SK-N-SH (cell line): ENCODE measurements around the gene ADAMTSL5. TPM values are rescaled to one million over a fixed set of nuclear protein-coding genes. Genes with fewer than 3 reads are reported as not detected.

Source experiments
- CTCF ChIA-PET: fragments of 300-600, 350-600 bp; formaldehyde crosslinking; extraction: SDS; loops from one replicate; lab custom pipeline; 2021; lab: Yijun Ruan, JAX
- POLR2A ChIA-PET: fragments of 350-600 bp; sonication (Branson Sonifier 250); formaldehyde crosslinking; extraction: SDS; loops from one replicate; lab custom pipeline; 2020; ENCODE audit warnings: antibody characterized with exemption, inconsistent platforms; lab: Yijun Ruan, JAX
- DNase-seq: peaks from one replicate; pipeline ENCODE4 v3.0.0; 2012
- H2AFZ ChIP-seq: fragments of 200-600 bp; sonication (generic); 2 replicates; pipeline ENCODE4 v1.8.1; 2016; ENCODE audit warnings: antibody characterized with exemption, mild to moderate bottlenecking, low read depth
- H3F3A ChIP-seq: fragments of 200-600 bp; sonication (generic); replicated peaks from 2 replicates; pipeline ENCODE3; 2016; ENCODE audit warnings: antibody characterized with exemption, mild to moderate bottlenecking; ENCODE audit not compliant: insufficient read depth
- H3K27ac ChIP-seq, 2 experiments: fragments of 200-500 bp in 1 of 2; fragments of 200-600 bp in 1 of 2; sonication (Bioruptor generic) in 1 of 2; sonication (generic), shearing (Covaris generic) in 1 of 2; 2 replicates each; pipeline versions ENCODE4 v1.5.1 to v1.6.1; 2014 to 2016; ENCODE audit warnings: low read depth in 2 of 2, inconsistent platforms in 1 of 2, low read length in 1 of 2, mild to moderate bottlenecking in 1 of 2, mixed read lengths in 1 of 2
- H3K27me3 ChIP-seq: fragments of 200-600 bp; sonication (generic), shearing (Covaris generic); 2 replicates; pipeline ENCODE4 v1.6.1; 2016; ENCODE audit warnings: mixed run types; ENCODE audit not compliant: insufficient read depth
- H3K36me3 ChIP-seq, 2 experiments: fragments of 200-500 bp in 1 of 2; fragments of 200-600 bp in 1 of 2; sonication (Bioruptor generic) in 1 of 2; sonication (generic) in 1 of 2; replicated peaks in 1 of 2; 2 replicates each; pipeline versions ENCODE3 to v1.5.1; 2014 to 2016; ENCODE audit warnings: low read length in 1 of 2, mild to moderate bottlenecking in 1 of 2; ENCODE audit not compliant: insufficient read depth in 2 of 2, control insufficient read depth in 1 of 2
- H3K4me1 ChIP-seq, 2 experiments: fragments of 200-500 bp in 1 of 2; fragments of 200-600 bp in 1 of 2; sonication (Bioruptor generic) in 1 of 2; sonication (generic), shearing (Covaris generic) in 1 of 2; 2 replicates each; pipeline versions ENCODE4 v1.5.1 to v1.6.1; 2014 to 2016; ENCODE audit warnings: low read depth in 1 of 2, low read length in 1 of 2, mixed run types in 1 of 2; ENCODE audit not compliant: insufficient read depth in 2 of 2, control insufficient read depth in 1 of 2
- H3K4me2 ChIP-seq: fragments of 200-600 bp; sonication (generic), shearing (Covaris generic); 2 replicates; pipeline ENCODE4 v1.6.1; 2017; ENCODE audit warnings: mixed run types
- H3K4me3 ChIP-seq, 2 experiments: fragments of 200-500 bp in 1 of 2; fragments of 200-600 bp in 1 of 2; sonication (Bioruptor generic) in 1 of 2; sonication (generic), shearing (Covaris generic) in 1 of 2; 2 replicates each; pipeline versions ENCODE4 v1.5.1 to v1.8.1; 2014 to 2016; ENCODE audit warnings: low read depth in 2 of 2, inconsistent platforms in 1 of 2, low read length in 1 of 2, mild to moderate bottlenecking in 1 of 2, mixed read lengths in 1 of 2, moderate library complexity in 1 of 2
- H3K79me2 ChIP-seq: fragments of 200-600 bp; sonication (generic); 2 replicates; pipeline ENCODE4 v1.8.1; 2017; ENCODE audit warnings: mild to moderate bottlenecking; ENCODE audit not compliant: insufficient read depth
- H3K9ac ChIP-seq: fragments of 200-600 bp; sonication (generic); 2 replicates; pipeline ENCODE4 v1.6.1; 2017; ENCODE audit warnings: mixed run types
- H3K9me2 ChIP-seq: fragments of 200-600 bp; sonication (generic); 2 replicates; pipeline ENCODE4 v1.6.1; 2017; ENCODE audit warnings: mixed run types
- H3K9me3 ChIP-seq: fragments of 200-600 bp; sonication (generic); 2 replicates; pipeline ENCODE4 v1.6.1; 2017; ENCODE audit warnings: mixed run types, mild to moderate bottlenecking, moderate library complexity
- H4K20me1 ChIP-seq: fragments of 200-600 bp; sonication (generic); 2 replicates; pipeline ENCODE4 v1.6.1; 2017; ENCODE audit warnings: mild to moderate bottlenecking, mixed run types; ENCODE audit not compliant: insufficient read depth
- ELF1 ChIP-seq: IDR thresholded peaks from 2 replicates; pipeline ENCODE4 v1.4.0; 2012
- EP300 ChIP-seq, 2 experiments: IDR thresholded peaks; 2 replicates each; pipeline versions ENCODE4 v1.4.0 to v1.6.1; 2012; ENCODE audit warnings: borderline replicate concordance in 1 of 2, low read depth in 1 of 2, low read length in 1 of 2
- IRF3 ChIP-seq: fragments of 150-350 bp; IDR thresholded peaks from 2 replicates; pipeline ENCODE4 v1.6.1; 2016; ENCODE audit warnings: mild to moderate bottlenecking, low read depth, low read length
- MAX ChIP-seq: IDR thresholded peaks from 2 replicates; pipeline ENCODE4 v1.4.0; 2012; ENCODE audit warnings: low read depth
- POLR2AphosphoS5 ChIP-seq: IDR thresholded peaks from 2 replicates; pipeline ENCODE4 v1.6.1; 2012; ENCODE audit warnings: low read depth, low read length
- RAD21 ChIP-seq: IDR thresholded peaks from 2 replicates; pipeline ENCODE4 v1.6.1; 2012; ENCODE audit warnings: mild to moderate bottlenecking, low read length
- RCOR1 ChIP-seq: fragments of 150-350 bp; IDR thresholded peaks from 2 replicates; pipeline ENCODE4 v1.6.1; 2017; ENCODE audit warnings: antibody characterized with exemption, low read length
- YY1 ChIP-seq: IDR thresholded peaks from 2 replicates; pipeline ENCODE4 v1.4.0; 2012; ENCODE audit warnings: low read depth, mild to moderate bottlenecking
- ZBTB33 ChIP-seq: IDR thresholded peaks from 2 replicates; pipeline ENCODE4 v1.4.0; 2012; ENCODE audit warnings: low read depth, borderline replicate concordance
- WGBS: methylation state at CpG from one replicate; pipeline ENCODE4 v1.1.6; 2017; ENCODE audit warnings: low lambda C conversion rate; 5-methylcytosine and 5-hydroxymethylcytosine counted together
- polyA plus RNA-seq, 3 experiments: library from polyadenylated mRNA; depleted of rRNA; stranded (reverse); fragments of >200 nt; gene quantifications; 2 replicates each; pipeline ENCODE4 v1.2.3, GENCODE V29; 2012
- TF ChIP-seq, protein P1 (sequence below): IDR thresholded peaks from 2 replicates; pipeline ENCODE4 v1.4.0; 2012; ENCODE audit warnings: low read depth, borderline replicate concordance

The ADAMTSL5 gene
- polyA plus RNA-seq, 1 of the 3 experiments (the other 2 are of a cell fraction), result 5.7 TPM

DNA sequence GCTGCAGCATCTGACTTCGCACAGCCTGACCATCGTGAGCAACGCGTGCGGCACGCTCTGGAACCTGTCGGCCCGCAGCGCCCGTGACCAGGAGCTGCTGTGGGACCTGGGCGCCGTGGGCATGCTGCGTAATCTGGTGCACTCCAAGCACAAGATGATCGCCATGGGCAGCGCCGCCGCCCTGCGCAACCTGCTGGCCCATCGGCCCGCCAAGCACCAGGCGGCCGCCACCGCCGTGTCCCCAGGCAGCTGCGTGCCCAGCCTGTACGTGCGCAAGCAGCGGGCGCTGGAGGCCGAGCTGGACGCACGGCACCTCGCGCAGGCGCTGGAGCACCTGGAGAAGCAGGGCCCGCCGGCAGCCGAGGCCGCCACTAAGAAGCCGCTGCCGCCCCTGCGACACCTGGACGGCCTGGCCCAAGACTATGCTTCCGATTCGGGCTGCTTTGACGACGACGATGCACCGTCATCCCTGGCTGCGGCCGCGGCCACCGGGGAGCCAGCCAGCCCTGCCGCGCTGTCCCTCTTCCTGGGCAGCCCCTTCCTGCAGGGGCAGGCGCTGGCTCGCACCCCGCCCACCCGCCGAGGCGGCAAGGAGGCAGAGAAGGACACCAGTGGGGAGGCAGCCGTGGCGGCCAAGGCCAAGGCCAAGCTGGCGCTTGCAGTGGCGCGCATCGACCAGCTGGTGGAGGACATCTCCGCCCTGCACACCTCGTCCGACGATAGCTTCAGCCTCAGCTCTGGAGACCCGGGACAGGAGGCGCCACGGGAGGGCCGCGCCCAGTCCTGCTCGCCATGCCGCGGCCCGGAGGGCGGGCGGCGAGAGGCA is 47.4 kb downstream of the ADAMTSL5 start:
- no peak overlapping the region for H2AFZ ChIP-seq
- CTCF ChIA-PET, result interaction anchor here (0.6 to 1.2 kb wide), 2 partner anchors 11 to 20 kb away, joined by 3 read pairs; no protein-coding TSS in a partner anchor
- WGBS, result 96% methylated on average over 18 of the region's 83 CpGs

More for the DNA sequence above, 47.4 kb downstream of the ADAMTSL5 start:
- Histone ChIP-seq H3K27me3 (no peaks in the 10 kb centered on the region), H3K9ac (no peak overlapping the region), H3K79me2 (no peaks in the 10 kb centered on the region), H3K9me2 (no peaks in the 10 kb centered on the region), H3F3A (peaks cover 3% of the 10 kb centered on the region), H3K4me3 (no peak overlapping the region), H3K9me3 (no peaks in the 10 kb centered on the region), H3K36me3 (peaks cover 4 to 24% of the 10 kb centered on the region in 2 experiments), H3K4me2 (no peak overlapping the region), H4K20me1 (0 out of 2 replicates have a peak, but pooled peaks cover 4% of the 10 kb centered on the region), H3K27ac (no peak overlapping the region), H3K4me1 (no peaks in the 10 kb centered on the region)
- no peak for DNase-seq
- TF ChIP-seq POLR2AphosphoS5, result no peak
- no peak for TF ChIP-seq RAD21
- no peak for TF ChIP-seq ELF1
- no peak for TF ChIP-seq MAX
- no peak for TF ChIP-seq EP300 (IDR thresholded peaks at IDR 0.05; ENCODE audit: borderline replicate concordance in 1 of 2, low read depth in 1 of 2, low read length in 1 of 2)
- no peak for TF ChIP-seq ZBTB33
- no peak for TF ChIP-seq RCOR1
- no peak for TF ChIP-seq IRF3
- no peak for TF ChIP-seq YY1
- TF ChIP-seq, protein P1, sequence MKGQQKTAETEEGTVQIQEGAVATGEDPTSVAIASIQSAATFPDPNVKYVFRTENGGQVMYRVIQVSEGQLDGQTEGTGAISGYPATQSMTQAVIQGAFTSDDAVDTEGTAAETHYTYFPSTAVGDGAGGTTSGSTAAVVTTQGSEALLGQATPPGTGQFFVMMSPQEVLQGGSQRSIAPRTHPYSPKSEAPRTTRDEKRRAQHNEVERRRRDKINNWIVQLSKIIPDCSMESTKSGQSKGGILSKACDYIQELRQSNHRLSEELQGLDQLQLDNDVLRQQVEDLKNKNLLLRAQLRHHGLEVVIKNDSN, result no peak
- POLR2A ChIA-PET, result interaction anchor here (0.7 kb wide), 1 partner anchor 11 kb away, joined by 5 read pairs; no protein-coding TSS in a partner anchor
